ENCODE results near the gene RPL14.

RPL14 gene

GRCh38 chr3:40490916-40491315 lies 33.8 kb downstream of the RPL14 start:
- Histone ChIP-seq H3K36me3 (ENCODE audit: low read length) (no peaks in the 10 kb centered on the region), H2AFZ (ENCODE audit: low read depth, low read length, severe bottlenecking) (no peak overlapping the region), H3K9me2 (replicated peaks; ENCODE audit: insufficient read depth, low read length) (no peaks in the 10 kb centered on the region), H3K9ac (ENCODE audit: low read length) (no peak overlapping the region), H3K27ac (ENCODE audit: low read depth, low read length) (no peak overlapping the region), H3K9me3 (ENCODE audit: insufficient read depth, low read length) (no peaks in the 10 kb centered on the region), H3K4me2 (ENCODE audit: low read depth, low read length, poor library complexity, severe bottlenecking) (no peak overlapping the region), H3K4me3 (ENCODE audit: insufficient read depth, low read length, poor library complexity, severe bottlenecking) (no peak overlapping the region), H3K79me2 (ENCODE audit: insufficient read depth, low read length) (no peaks in the 10 kb centered on the region), H4K20me1 (ENCODE audit: low read depth, low read length) (no peaks in the 10 kb centered on the region), H3K27me3 (ENCODE audit: low read length) (no peaks in the 10 kb centered on the region), H3F3A (ENCODE audit: insufficient read depth) (no peaks in the 10 kb centered on the region)
- TF ChIP-seq, protein P1, sequence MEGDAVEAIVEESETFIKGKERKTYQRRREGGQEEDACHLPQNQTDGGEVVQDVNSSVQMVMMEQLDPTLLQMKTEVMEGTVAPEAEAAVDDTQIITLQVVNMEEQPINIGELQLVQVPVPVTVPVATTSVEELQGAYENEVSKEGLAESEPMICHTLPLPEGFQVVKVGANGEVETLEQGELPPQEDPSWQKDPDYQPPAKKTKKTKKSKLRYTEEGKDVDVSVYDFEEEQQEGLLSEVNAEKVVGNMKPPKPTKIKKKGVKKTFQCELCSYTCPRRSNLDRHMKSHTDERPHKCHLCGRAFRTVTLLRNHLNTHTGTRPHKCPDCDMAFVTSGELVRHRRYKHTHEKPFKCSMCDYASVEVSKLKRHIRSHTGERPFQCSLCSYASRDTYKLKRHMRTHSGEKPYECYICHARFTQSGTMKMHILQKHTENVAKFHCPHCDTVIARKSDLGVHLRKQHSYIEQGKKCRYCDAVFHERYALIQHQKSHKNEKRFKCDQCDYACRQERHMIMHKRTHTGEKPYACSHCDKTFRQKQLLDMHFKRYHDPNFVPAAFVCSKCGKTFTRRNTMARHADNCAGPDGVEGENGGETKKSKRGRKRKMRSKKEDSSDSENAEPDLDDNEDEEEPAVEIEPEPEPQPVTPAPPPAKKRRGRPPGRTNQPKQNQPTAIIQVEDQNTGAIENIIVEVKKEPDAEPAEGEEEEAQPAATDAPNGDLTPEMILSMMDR (IDR thresholded peaks at IDR 0.05; ENCODE audit: insufficient read depth, low read length, poor library complexity, severe bottlenecking): no peak
- TF ChIP-seq EZH2phosphoT487 (conservative IDR thresholded peaks at IDR 0.05; ENCODE audit: low read length): no peak

DNA sequence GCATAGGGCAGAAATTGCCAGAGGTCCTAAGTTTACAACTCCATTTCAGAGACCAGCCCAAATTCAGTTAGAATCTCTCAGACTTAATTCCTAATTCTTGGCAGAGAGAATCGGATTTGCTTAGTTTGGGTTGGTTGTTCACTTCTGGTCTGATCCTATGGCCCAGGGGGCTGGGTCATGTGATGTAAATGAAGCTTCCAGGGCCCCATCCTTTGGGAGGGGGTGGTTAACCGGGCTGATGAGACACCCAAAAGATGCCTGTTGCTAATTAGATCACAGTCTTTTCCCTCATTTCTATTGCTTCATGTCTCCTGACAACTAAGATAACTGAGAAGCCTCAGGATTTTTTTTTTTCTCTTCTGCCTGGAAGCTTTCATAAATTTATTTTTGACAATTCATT lies 37.6 kb downstream of the RPL14 start:
- no peak for TF ChIP-seq EZH2phosphoT487 (conservative IDR thresholded peaks at IDR 0.05; ENCODE audit: low read length)
- TF ChIP-seq, protein P1 (IDR thresholded peaks at IDR 0.05; ENCODE audit: insufficient read depth, low read length, poor library complexity, severe bottlenecking): no peak
- no peaks in the 10 kb centered on the region for H3K9me3 ChIP-seq (ENCODE audit: insufficient read depth, low read length)
- H3K4me3 ChIP-seq (ENCODE audit: insufficient read depth, low read length, poor library complexity, severe bottlenecking): no peak overlapping the region
- no peak overlapping the region for H2AFZ ChIP-seq (ENCODE audit: low read depth, low read length, severe bottlenecking)
- H3K27me3 ChIP-seq (ENCODE audit: low read length): no peaks in the 10 kb centered on the region
- no peak overlapping the region for H3K4me2 ChIP-seq (ENCODE audit: low read depth, low read length, poor library complexity, severe bottlenecking)
- no peaks in the 10 kb centered on the region for H3K9me2 ChIP-seq (replicated peaks; ENCODE audit: insufficient read depth, low read length)
- no peaks in the 10 kb centered on the region for H3K36me3 ChIP-seq (ENCODE audit: low read length)
- H3K27ac ChIP-seq (ENCODE audit: low read depth, low read length): no peak overlapping the region
- H4K20me1 ChIP-seq (ENCODE audit: low read depth, low read length): no peaks in the 10 kb centered on the region
- no peak overlapping the region for H3K9ac ChIP-seq (ENCODE audit: low read length)
- H3K79me2 ChIP-seq (ENCODE audit: insufficient read depth, low read length): no peaks in the 10 kb centered on the region
- no peaks in the 10 kb centered on the region for H3F3A ChIP-seq (ENCODE audit: insufficient read depth)

DNA sequence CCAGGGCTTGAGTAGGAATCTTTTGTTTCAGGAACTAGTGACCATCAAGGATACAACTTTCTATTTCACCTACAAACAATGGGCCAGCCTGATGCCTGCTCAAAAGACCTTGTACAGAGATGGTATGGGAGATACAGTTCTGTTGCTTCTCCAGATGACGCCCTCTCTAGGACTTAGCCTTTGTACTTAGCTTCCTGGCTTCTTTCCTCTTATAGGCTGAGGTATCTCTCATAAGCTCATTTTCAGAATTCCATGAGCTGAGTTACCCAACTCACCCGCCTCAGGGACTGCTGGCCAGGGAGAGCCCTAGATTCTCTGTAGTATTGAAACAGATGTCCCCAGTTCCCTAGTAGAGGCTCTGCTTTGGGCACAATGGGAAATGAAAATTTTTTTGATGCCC lies 40.1 kb downstream of the RPL14 start:
- Histone ChIP-seq H2AFZ (ENCODE audit: low read depth, low read length, severe bottlenecking) (no peak overlapping the region), H3K79me2 (ENCODE audit: insufficient read depth, low read length) (no peaks in the 10 kb centered on the region), H3K4me3 (ENCODE audit: insufficient read depth, low read length, poor library complexity, severe bottlenecking) (no peak overlapping the region), H4K20me1 (ENCODE audit: low read depth, low read length) (no peaks in the 10 kb centered on the region), H3K27ac (ENCODE audit: low read depth, low read length) (no peak overlapping the region), H3K4me2 (ENCODE audit: low read depth, low read length, poor library complexity, severe bottlenecking) (no peak overlapping the region), H3F3A (ENCODE audit: insufficient read depth) (no peaks in the 10 kb centered on the region), H3K9me2 (replicated peaks; ENCODE audit: insufficient read depth, low read length) (no peaks in the 10 kb centered on the region), H3K9me3 (ENCODE audit: insufficient read depth, low read length) (no peaks in the 10 kb centered on the region), H3K36me3 (ENCODE audit: low read length) (no peaks in the 10 kb centered on the region), H3K9ac (ENCODE audit: low read length) (no peak overlapping the region), H3K27me3 (ENCODE audit: low read length) (no peaks in the 10 kb centered on the region)
- TF ChIP-seq, protein P1 (IDR thresholded peaks at IDR 0.05; ENCODE audit: insufficient read depth, low read length, poor library complexity, severe bottlenecking): no peak
- no peak for TF ChIP-seq EZH2phosphoT487 (conservative IDR thresholded peaks at IDR 0.05; ENCODE audit: low read length)
